Activated CD4-positive, alpha-beta memory T cell treated with anti-CD3 and anti-CD28 coated beads, Interleukin-2, amount 10 ng/mL, durations not matched to agents 7 days and 5 days (primary cell): ENCODE measurements around the gene ANKS1A. TPM values are rescaled to one million over a fixed set of nuclear protein-coding genes. Genes with fewer than 3 reads are reported as not detected.

Experiments
- CTCF ChIA-PET: fragments of 350-600 bp; sonication (Branson Sonifier 250); formaldehyde crosslinking; loops from one replicate; lab custom pipeline; 2021; ENCODE audit warnings: antibody characterized with exemption, inconsistent platforms; lab: Charles Lee
- POLR2A ChIA-PET: fragments of 350-600 bp; sonication (Branson Sonifier 250); formaldehyde crosslinking; loops from one replicate; lab custom pipeline; 2021; ENCODE audit warnings: antibody characterized with exemption; lab: Charles Lee
- DNase-seq: peaks from one replicate; pipeline ENCODE4 v3.0.0-alpha.2; 2020
- H3K27ac Mint-ChIP-seq: one replicate; pipeline ENCODE4 v1.8.0; 2021; ENCODE audit warnings: mild to moderate bottlenecking, mixed read lengths
- H3K27me3 Mint-ChIP-seq: one replicate; pipeline ENCODE4 v1.8.0; 2021; ENCODE audit warnings: mixed read lengths
- H3K36me3 Mint-ChIP-seq: one replicate; pipeline ENCODE4 v1.8.0; 2021; ENCODE audit warnings: low read depth, mixed read lengths
- H3K4me1 Mint-ChIP-seq: one replicate; pipeline ENCODE4 v1.8.0; 2021; ENCODE audit warnings: mixed read lengths
- H3K4me3 Mint-ChIP-seq: one replicate; pipeline ENCODE4 v1.8.0; 2021; ENCODE audit warnings: mild to moderate bottlenecking, mixed read lengths
- H3K9me3 Mint-ChIP-seq: one replicate; pipeline ENCODE4 v1.8.0; 2021; ENCODE audit warnings: mixed read lengths
- total RNA-seq, 2 experiments: library from RNA; stranded (reverse); gene quantifications; one replicate each; pipeline ENCODE4 v1.2.3, GENCODE V29; 2021

The ANKS1A gene
- total RNA-seq, 2 experiments from 2014 or later: 8.8 to 9.5 TPM

DNA sequence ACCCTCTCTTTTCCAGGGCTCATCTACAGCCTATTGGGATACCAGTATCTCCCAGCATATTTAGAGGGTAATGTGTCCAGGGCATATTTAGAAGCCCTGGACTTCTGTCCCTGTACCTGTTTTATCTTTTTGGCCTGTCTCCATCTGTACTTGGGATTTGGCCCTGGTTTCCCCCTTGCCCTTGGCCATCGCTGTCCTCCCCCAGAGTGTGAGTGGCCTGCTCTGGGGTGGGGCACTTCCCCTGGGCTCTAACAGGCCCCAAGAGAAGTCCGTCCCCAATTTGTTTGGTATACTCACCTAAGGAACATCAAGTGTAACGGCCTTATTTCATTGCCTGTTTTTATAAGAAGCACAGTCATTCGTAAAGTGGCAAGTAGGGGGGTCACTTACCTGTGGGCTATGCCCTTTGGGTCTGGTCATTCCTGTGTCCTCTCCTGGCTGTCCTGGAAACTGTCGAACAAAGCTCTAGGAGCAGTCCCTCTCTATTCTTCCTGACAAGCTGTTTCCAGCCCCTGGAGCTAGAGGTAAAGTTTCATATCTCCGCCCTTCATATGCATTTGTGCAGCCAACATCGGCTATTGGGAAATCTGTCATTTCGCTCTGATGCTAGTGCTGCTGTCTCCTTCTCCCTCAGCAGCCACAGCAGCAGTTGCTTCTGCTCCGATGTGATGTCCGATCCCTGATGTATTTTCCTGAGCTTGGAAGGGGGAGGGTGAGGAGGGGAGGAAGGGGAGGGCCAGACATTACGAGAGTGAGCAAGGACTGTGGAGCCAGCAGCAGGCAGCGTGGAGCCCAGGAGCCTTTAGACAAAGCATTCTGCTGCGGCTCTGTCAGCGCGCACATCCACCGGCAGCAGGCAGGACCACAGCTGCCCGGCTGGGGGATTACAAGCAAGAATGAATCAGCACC, 168.6 kb downstream of the ANKS1A start:
- no peak overlapping the region for H3K4me3 Mint-ChIP-seq
- no peaks in the 10 kb centered on the region for H3K36me3 Mint-ChIP-seq
- no peak for DNase-seq
- ChIA-PET CTCF (no interaction called here), POLR2A (no interaction called here)
- H3K27me3 Mint-ChIP-seq: no peaks in the 10 kb centered on the region
- no peak overlapping the region for H3K27ac Mint-ChIP-seq
- peaks cover 4% of the 10 kb centered on the region for H3K4me1 Mint-ChIP-seq
- no peaks in the 10 kb centered on the region for H3K9me3 Mint-ChIP-seq

GRCh38 chr6:35058358-35058675, 169.3 kb downstream of the ANKS1A start:
- Mint-ChIP-seq H3K27ac (no peak overlapping the region), H3K27me3 (no peaks in the 10 kb centered on the region), H3K4me1 (peaks cover 11% of the 10 kb centered on the region), H3K9me3 (no peaks in the 10 kb centered on the region), H3K36me3 (no peaks in the 10 kb centered on the region), H3K4me3 (no peak overlapping the region)
- DNase-seq: no peak
- ChIA-PET POLR2A (no interaction called here), CTCF (no interaction called here)

DNA sequence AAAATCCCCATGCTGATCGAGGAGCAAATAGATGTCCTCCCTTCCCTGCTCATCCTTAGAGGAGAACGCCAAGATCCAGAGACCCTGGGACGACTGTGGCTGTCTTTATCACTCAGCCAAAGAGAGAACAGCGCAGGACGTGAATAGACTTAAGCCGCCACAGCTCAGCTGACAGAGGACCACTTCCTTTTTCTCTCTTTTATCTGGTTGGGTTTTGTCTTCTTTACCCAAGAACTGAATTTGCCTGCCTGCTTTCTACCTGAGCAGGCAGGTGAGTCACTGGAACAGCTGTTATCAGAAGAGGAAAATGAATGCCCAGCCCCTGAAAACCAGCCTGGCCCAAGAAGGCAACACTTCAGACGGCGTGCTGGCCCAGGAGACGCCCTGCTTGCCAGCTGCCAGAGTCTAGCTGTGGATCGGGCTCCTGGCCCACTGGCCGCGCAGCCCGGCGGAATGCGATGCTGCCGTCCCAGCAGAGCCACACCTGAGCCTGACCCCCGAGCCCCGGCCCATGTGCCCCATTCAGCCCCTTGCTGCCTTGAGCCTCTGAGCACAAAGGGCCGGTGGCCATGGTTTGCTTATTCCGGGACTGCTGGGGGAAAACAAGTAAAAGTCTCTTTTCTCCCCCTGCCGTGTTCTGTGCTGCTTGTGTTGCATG, 169.9 kb downstream of the ANKS1A start:
- no peak for DNase-seq
- Mint-ChIP-seq H3K27ac (no peak overlapping the region), H3K4me1 (peaks cover 13% of the 10 kb centered on the region), H3K9me3 (no peaks in the 10 kb centered on the region), H3K4me3 (no peak overlapping the region), H3K27me3 (no peaks in the 10 kb centered on the region), H3K36me3 (no peaks in the 10 kb centered on the region)
- ChIA-PET CTCF (no interaction called here), POLR2A (no interaction called here)

- Mint-ChIP-seq H3K4me3 (no peak overlapping the region), H3K27ac (no peak overlapping the region), H3K27me3 (no peaks in the 10 kb centered on the region), H3K36me3 (no peaks in the 10 kb centered on the region), H3K4me1 (peaks cover 13% of the 10 kb centered on the region), H3K9me3 (no peaks in the 10 kb centered on the region)
- DNase-seq: no peak
- ChIA-PET POLR2A (no interaction called here), CTCF (no interaction called here)
These were observed 170.7 kb downstream of the ANKS1A start for GRCh38 chr6:35059596-35060345.

GRCh38 chr6:35061102-35061615, 172.1 kb downstream of the ANKS1A start:
- peaks cover 13% of the 10 kb centered on the region for H3K4me1 Mint-ChIP-seq
- CTCF ChIA-PET: no interaction called here
- H3K4me3 Mint-ChIP-seq: no peak overlapping the region
- POLR2A ChIA-PET: interaction anchor here (0.6 kb wide), 1 partner anchor 8 kb away, joined by 3 read pairs; no protein-coding TSS in a partner anchor
- H3K9me3 Mint-ChIP-seq: no peaks in the 10 kb centered on the region
- no peaks in the 10 kb centered on the region for H3K36me3 Mint-ChIP-seq
- H3K27me3 Mint-ChIP-seq: no peaks in the 10 kb centered on the region
- no peak overlapping the region for H3K27ac Mint-ChIP-seq
- no peak for DNase-seq

GRCh38 chr6:35061651-35062410, 172.8 kb downstream of the ANKS1A start:
- Mint-ChIP-seq H3K9me3 (no peaks in the 10 kb centered on the region), H3K27me3 (no peaks in the 10 kb centered on the region), H3K36me3 (no peaks in the 10 kb centered on the region), H3K4me3 (no peak overlapping the region), H3K27ac (no peak overlapping the region), H3K4me1 (peaks cover 13% of the 10 kb centered on the region)
- ChIA-PET POLR2A (no interaction called here), CTCF (no interaction called here)
- DNase-seq: no peak

DNA sequence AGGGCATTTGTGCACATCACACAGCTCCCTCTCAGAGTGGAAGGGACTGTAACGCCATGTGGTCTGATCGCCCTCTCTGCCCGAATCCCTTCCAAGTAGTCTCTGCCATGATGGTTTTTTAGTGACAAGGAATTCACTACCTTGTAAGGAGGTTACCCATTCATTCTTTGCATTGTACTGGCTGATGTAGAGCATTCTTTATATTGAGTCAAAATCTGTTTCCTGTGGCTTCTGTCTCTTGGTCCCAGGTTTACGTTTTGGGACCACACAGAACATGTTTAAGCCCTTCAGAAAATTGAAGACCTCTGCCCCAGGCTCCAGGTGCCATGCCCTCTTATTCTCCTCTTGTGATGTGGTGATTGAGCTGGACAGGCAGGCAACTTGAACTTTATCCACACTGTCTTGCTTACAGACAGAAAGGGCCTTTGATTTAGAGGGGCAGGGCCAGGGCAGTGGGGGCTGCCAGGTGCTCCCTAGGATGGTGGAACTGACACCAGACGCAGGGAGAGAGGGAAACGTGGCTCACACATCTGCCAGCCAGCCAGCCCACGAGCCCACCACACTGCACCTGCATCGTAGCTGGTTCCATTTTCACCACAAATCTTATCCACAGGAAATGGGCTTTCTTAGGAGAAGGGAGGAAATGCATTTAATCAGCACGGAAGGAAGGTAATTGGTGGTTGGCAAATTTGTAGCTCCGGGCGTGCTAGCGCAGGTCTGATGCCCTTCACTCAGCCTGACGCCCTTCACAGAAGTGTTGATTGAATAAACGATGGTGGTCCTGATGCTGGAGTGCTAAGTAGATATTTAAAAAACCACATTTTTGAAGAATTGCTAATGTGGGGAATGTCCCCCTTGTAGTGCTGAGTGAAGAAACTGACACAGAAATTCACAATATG, 173.9 kb downstream of the ANKS1A start:
- no peak overlapping the region for H3K4me3 Mint-ChIP-seq
- POLR2A ChIA-PET: no interaction called here
- H3K9me3 Mint-ChIP-seq: no peaks in the 10 kb centered on the region
- no peaks in the 10 kb centered on the region for H3K36me3 Mint-ChIP-seq
- H3K27ac Mint-ChIP-seq: no peak overlapping the region
- DNase-seq: no peak
- CTCF ChIA-PET: interaction anchor here (1.2 kb wide), 1 partner anchor 35 kb away, joined by 3 read pairs; no protein-coding TSS in a partner anchor
- peaks cover 13% of the 10 kb centered on the region for H3K4me1 Mint-ChIP-seq
- H3K27me3 Mint-ChIP-seq: no peaks in the 10 kb centered on the region

GRCh38 chr6:35063701-35064280, 174.7 kb downstream of the ANKS1A start:
- Mint-ChIP-seq H3K4me3 (no peak overlapping the region), H3K36me3 (no peaks in the 10 kb centered on the region), H3K27ac (no peak overlapping the region), H3K4me1 (peaks cover 13% of the 10 kb centered on the region), H3K9me3 (no peaks in the 10 kb centered on the region), H3K27me3 (no peaks in the 10 kb centered on the region)
- no peak for DNase-seq
- CTCF ChIA-PET: interaction anchor here (1.2 kb wide), 1 partner anchor 34 kb away, joined by 3 read pairs; no protein-coding TSS in a partner anchor
- POLR2A ChIA-PET: no interaction called here

GRCh38 chr6:35064290-35064689, 175.2 kb downstream of the ANKS1A start:
- no peaks in the 10 kb centered on the region for H3K36me3 Mint-ChIP-seq
- no peak overlapping the region for H3K4me3 Mint-ChIP-seq

GRCh38 chr6:35064757-35065440, 175.8 kb downstream of the ANKS1A start:
- Mint-ChIP-seq H3K4me3 (no peak overlapping the region), H3K4me1 (peaks cover 13% of the 10 kb centered on the region), H3K27me3 (no peaks in the 10 kb centered on the region), H3K27ac (no peak overlapping the region), H3K36me3 (no peaks in the 10 kb centered on the region), H3K9me3 (no peaks in the 10 kb centered on the region)
- DNase-seq: no peak
- CTCF ChIA-PET: interaction anchor here (1.8 kb wide), 1 partner anchor 9 kb away, joined by 3 read pairs; no protein-coding TSS in a partner anchor
- POLR2A ChIA-PET: no interaction called here

More at GRCh38 chr6:35064290-35064689, 175.2 kb downstream of the ANKS1A start:
- peaks cover 13% of the 10 kb centered on the region for H3K4me1 Mint-ChIP-seq
- ChIA-PET POLR2A (no interaction called here), CTCF (interaction anchor here (1.8 kb wide), 1 partner anchor 9 kb away, joined by 3 read pairs; no protein-coding TSS in a partner anchor)
- DNase-seq: no peak
- H3K9me3 Mint-ChIP-seq: no peaks in the 10 kb centered on the region
- H3K27ac Mint-ChIP-seq: no peak overlapping the region
- H3K27me3 Mint-ChIP-seq: no peaks in the 10 kb centered on the region

DNA sequence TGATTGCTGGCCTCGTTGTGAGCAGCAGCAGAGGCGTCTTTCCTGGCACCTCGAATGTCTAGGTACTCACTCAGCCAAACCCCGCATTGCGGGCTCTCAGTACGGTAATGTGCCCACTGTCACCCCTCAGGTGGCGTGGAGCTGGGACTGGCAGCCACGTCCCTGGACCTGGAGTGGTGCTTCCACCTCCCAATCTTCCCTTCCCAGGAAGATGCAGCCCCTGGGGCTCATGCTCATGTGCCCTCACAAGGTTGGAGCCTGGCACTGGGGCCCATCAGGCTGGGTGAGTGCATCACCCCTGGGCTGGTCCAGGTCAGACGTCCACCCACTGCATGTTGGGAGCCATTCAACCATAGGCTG, 176.4 kb downstream of the ANKS1A start:
- Mint-ChIP-seq H3K9me3 (no peaks in the 10 kb centered on the region), H3K4me1 (peaks cover 13% of the 10 kb centered on the region), H3K27me3 (no peaks in the 10 kb centered on the region), H3K4me3 (no peak overlapping the region), H3K36me3 (no peaks in the 10 kb centered on the region), H3K27ac (no peak overlapping the region)
- ChIA-PET POLR2A (no interaction called here), CTCF (interaction anchor here (1.8 kb wide), 1 partner anchor 10 kb away, joined by 3 read pairs; no protein-coding TSS in a partner anchor)
- DNase-seq: no peak
